Effector memory CD4-positive, alpha-beta T cell (primary cell): ENCODE data around the gene RXRA.

Experiments
- DNase-seq, 3 donors: peaks; one replicate each; pipeline ENCODE4 v3.0.0-alpha.2; 2020
- H3K27ac ChIP-seq: 2 replicates; pipeline ENCODE4 v1.7.0; 2013; ENCODE audit warnings: mild to moderate bottlenecking, low read length, moderate library complexity; ENCODE audit not compliant: insufficient read depth, poor library complexity, severe bottlenecking
- H3K27me3 ChIP-seq: replicated peaks from 2 replicates; pipeline ENCODE4 v1.7.0; 2013; ENCODE audit warnings: mild to moderate bottlenecking, low read length; ENCODE audit not compliant: insufficient read depth, control insufficient read depth, poor library complexity, severe bottlenecking
- H3K36me3 ChIP-seq: 2 replicates; pipeline ENCODE4 v1.7.0; 2013; ENCODE audit warnings: mild to moderate bottlenecking, low read length, moderate library complexity; ENCODE audit not compliant: control insufficient read depth, insufficient read depth
- H3K4me1 ChIP-seq: 2 replicates; pipeline ENCODE4 v1.7.0; 2013; ENCODE audit warnings: low read length, mild to moderate bottlenecking; ENCODE audit not compliant: control insufficient read depth, insufficient read depth, poor library complexity, severe bottlenecking
- H3K4me3 ChIP-seq: 2 replicates; pipeline ENCODE4 v1.7.0; 2013; ENCODE audit warnings: low read length, low read depth, mild to moderate bottlenecking; ENCODE audit not compliant: insufficient read depth, poor library complexity, severe bottlenecking
- H3K9me3 ChIP-seq: 2 replicates; pipeline ENCODE4 v1.7.0; 2013; ENCODE audit warnings: mild to moderate bottlenecking, low read length, moderate library complexity; ENCODE audit not compliant: control insufficient read depth

RXRA gene

DNA sequence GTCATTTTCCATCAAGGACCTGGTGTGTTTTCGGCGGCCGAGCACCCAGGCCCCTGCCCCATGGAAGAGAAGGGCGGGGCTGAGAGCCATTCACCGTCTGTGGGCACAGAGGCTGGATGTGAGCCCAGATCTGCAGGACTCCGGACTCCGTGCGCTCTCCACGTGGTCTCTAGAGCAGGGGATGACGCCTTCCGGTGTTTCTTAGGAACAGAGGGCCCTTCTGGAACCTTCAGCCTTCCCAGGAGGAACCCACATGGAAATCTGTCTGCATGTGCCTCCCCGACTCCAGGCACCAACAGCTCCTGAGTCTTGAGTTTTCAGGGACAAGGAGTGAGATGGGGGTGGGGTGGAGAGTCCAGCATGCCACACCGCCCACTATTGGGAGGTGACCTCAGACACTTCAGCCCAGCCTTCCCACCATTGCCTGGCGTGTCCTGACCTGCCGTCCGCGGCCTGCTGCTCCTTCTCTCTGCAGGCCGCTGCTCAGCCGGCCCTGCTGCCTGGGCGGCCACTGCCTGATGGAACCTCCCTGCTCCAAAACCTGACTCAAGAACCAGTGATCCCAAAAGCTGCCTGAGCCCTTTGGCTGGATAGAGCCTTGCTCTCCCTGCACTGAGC lies 2.4 kb upstream of the RXRA start:
- Histone ChIP-seq H3K4me1 (peaks cover 8% of the 10 kb centered on the region), H3K9me3 (no peaks in the 10 kb centered on the region), H3K4me3 (no peak overlapping the region), H3K27ac (no peak overlapping the region), H3K27me3 (no peaks in the 10 kb centered on the region), H3K36me3 (no peaks in the 10 kb centered on the region)
- DNase-seq = no peak

DNA sequence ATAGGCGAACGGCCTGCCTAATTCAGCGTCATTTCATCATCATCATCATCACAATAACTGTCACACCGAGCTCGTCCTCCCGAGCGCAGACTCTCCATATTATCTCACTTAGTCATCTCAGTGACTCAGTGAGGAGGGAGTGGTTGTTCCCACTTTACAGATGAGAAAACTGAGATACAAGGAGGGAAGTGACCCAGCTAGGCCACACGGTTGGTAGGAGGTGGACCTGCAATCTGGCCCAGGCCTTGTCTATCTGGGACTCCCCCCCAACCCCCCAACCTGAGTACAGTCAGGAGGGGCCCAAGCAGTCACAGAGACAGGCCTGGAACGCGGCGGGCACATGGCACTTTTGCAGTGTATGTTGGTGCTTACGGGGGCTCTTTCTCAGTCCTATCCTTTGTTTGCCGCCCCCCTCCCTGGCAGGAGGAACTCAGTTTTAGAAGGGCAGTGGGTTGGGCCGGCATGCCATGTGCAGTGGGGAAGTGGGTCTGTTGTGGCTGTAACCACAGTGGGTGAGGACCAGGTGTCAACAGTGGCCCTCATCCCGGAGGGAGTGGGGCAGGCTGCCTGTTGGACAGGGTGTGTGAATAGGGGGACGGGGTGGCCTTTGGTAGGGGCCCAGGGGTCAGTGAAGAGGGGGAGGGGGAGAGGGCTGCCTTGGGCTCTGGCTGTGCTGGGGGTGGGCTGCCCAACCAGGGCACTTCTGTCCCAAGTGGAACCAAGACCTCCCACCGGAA lies 1.7 kb upstream of the RXRA start:
- Histone ChIP-seq H3K4me3 (peak overlapping the region; percentile 89), H3K4me1 (peaks cover 8% of the 10 kb centered on the region), H3K27me3 (no peaks in the 10 kb centered on the region), H3K27ac (no peak overlapping the region), H3K36me3 (no peaks in the 10 kb centered on the region), H3K9me3 (no peaks in the 10 kb centered on the region)
- DNase-seq = no peak

DNA sequence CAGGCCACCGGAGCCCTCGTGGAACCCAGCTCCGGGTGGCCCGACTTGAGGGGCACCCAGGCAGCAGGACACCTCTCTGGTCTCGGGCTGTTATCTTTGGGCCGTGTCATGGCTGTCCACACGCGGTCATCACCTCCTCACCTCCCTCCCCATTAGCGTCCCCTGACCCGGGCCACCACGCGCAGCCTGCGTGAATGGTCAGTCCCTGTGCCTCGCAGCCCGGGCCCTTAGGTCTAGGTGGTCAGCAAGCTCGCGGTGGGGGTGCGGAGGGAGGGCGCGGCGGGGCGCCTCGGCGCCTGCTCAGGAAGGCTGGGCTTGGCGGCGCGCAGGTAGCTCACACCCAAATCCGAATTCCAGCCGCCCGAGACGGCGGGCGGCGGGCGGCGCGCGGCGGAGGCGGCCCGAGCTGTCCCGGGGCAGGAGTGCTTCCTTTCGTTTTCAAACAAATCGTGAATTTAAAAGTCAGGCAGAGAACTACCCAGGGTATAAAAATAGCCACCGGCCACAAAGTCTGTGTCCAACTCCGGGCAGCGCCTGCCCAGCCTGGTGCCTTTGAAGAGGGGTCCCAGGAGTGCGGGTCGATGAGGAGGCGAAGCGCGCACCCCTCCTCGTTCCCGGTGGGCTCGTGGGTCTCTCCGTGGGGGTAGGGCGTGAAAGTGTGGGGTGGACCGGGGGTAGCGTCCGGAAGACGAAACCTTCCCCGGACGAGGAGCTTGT lies 1.0 kb upstream of the RXRA start:
- no peaks in the 10 kb centered on the region for H3K27me3 ChIP-seq
- no peaks in the 10 kb centered on the region for H3K9me3 ChIP-seq
- no peak for DNase-seq
- no peaks in the 10 kb centered on the region for H3K36me3 ChIP-seq
- H3K4me3 ChIP-seq = peak overlapping the region; percentile 89
- peaks cover 8% of the 10 kb centered on the region for H3K4me1 ChIP-seq
- peak overlapping the region; percentile 53 for H3K27ac ChIP-seq

DNA sequence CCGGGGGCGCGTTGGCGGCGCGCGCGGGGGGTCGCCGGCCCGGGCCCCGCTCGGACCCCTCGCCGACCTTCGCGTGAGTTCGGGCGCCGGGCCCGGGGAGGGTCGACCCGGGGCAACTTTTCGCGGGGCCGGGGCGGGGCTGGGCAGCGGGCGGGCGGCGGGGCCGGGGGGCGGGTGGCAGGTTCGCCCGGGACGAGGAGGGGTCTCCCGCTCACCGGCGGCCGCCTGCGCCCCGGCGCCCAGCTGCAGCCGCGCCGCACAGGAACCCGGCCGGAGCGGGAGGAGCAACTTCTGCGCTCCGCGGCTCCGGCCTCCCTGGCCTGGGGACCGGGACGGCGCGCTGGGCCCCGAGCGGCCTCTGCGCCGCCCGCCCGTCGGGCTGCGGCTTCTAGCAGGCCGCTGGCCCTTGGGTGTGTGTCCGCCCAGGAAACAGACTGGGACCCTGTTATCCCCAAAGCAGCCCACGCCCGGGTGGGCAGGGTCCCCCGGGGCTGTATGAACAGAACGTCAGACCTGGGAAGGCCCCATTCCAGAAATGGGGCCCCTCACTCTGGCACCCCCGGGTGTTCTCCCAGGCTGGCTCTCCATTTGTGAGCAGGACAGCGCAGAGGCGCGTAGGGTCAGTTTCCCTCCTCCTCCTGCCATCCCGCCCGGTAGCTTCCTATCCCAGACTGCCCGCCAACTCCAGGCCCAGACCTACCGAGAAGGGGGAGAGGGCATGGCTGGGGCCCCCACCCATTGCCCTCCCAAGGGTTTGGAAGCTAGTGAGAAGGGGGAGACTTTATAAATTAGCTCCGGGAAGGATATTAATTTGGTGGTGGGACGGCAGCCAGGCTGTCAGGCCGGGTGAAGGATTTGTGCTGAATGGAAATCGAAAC lies 708 bp downstream of the RXRA start:
- Histone ChIP-seq H3K36me3 (no peaks in the 10 kb centered on the region), H3K4me1 (peaks cover 8% of the 10 kb centered on the region), H3K9me3 (no peaks in the 10 kb centered on the region), H3K4me3 (peak overlapping the region; percentile 50), H3K27me3 (no peaks in the 10 kb centered on the region), H3K27ac (no peak overlapping the region)
- DNase-seq = no peak

DNA sequence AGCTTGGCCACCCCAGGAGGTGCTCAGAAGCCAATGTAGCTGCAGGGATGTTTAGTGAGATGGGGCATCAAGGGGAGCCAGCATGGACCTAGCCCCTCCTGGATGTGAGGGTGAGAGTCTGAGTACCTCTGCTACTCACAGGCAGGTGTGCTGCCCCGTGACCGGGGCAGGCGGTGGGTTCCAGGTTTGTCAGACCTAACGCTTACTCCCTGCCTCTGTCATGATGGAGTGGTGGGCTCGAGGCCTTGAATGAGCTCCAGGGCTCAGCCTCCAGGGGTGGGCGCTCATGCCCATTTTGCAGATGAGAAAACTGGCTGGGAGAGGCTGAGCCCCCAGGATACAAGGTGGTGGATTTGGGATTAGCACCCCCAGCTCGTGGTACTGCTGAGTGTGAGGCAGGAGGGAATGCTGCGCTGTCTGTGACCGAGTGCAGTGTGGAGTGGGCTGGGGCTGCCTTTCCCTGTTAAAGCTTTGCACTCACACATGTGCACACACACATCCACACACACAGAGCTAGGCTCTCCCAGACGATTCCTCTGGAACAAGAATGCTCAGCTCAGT lies 1.5 kb downstream of the RXRA start:
- Histone ChIP-seq H3K27ac (no peak overlapping the region), H3K9me3 (no peaks in the 10 kb centered on the region), H3K4me1 (peaks cover 8% of the 10 kb centered on the region), H3K27me3 (no peaks in the 10 kb centered on the region), H3K4me3 (no peak overlapping the region), H3K36me3 (no peaks in the 10 kb centered on the region)
- no peak for DNase-seq

DNA sequence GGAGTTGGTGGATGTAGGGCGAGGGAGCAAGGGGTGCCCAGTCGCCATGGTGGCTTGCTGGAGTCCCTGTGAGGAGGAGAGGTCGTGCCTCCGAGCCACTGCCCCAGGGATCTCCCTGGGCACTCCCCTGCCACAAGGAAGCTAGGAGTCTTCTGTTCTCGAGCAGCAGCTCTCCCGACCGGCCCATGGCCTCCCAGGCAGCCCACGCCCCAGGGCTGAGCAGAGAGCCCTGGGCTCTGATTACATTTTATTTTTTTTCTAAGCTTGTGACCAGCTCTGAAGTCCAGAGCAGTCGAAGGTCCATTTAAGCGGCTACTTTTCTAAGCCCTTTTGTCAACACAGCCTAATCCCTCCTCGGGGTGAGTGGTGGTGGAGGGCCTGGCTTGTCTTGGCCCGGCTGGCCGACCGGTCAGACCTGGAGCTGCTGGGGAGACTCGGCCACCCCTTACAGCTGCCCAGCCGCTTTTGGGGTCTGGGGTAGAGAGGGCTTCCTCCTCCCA lies 2.1 kb downstream of the RXRA start:
- no peak overlapping the region for H3K4me3 ChIP-seq
- no peak overlapping the region for H3K27ac ChIP-seq
- H3K9me3 ChIP-seq = no peaks in the 10 kb centered on the region
- DNase-seq = no peak
- no peaks in the 10 kb centered on the region for H3K36me3 ChIP-seq
- no peaks in the 10 kb centered on the region for H3K27me3 ChIP-seq
- H3K4me1 ChIP-seq = peaks cover 8% of the 10 kb centered on the region

- Histone ChIP-seq H3K27ac (no peak overlapping the region), H3K27me3 (no peaks in the 10 kb centered on the region), H3K9me3 (no peaks in the 10 kb centered on the region), H3K4me1 (peaks cover 8% of the 10 kb centered on the region), H3K4me3 (no peak overlapping the region), H3K36me3 (no peaks in the 10 kb centered on the region)
- no peak for DNase-seq
These were observed 2.8 kb downstream of the RXRA start for GRCh38 chr9:134328841-134329575.

GRCh38 chr9:134329576-134329855 lies 3.3 kb downstream of the RXRA start:
- no peak for DNase-seq
- Histone ChIP-seq H3K27me3 (no peaks in the 10 kb centered on the region), H3K36me3 (no peaks in the 10 kb centered on the region), H3K4me3 (no peak overlapping the region), H3K27ac (no peak overlapping the region), H3K9me3 (no peaks in the 10 kb centered on the region), H3K4me1 (peaks cover 8% of the 10 kb centered on the region)

DNA sequence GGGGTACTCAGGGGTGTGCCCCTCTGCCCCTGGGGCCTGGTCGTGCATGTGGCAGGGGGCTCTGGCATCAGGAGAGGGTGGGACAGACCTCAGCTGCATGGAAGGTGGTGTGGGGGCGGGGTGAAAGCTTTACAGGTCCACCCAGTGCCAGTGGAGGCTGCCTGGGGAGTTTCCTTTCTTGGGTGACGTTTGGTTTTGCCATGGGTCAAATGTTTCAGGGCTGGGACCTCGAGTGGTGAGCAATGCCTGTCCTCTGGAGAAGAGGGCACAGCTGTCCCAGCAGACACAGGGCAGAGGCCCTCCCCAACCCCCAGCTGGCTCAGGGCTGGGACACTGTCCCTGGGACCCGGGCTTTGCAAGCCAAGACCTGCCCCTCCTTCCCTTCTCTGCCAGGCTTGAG lies 3.6 kb downstream of the RXRA start:
- Histone ChIP-seq H3K27ac (no peak overlapping the region), H3K27me3 (no peaks in the 10 kb centered on the region), H3K9me3 (no peaks in the 10 kb centered on the region), H3K4me1 (peaks cover 8% of the 10 kb centered on the region), H3K4me3 (no peak overlapping the region), H3K36me3 (no peaks in the 10 kb centered on the region)
- DNase-seq = no peak
